ENCODE results near the gene SIAH2.

The SIAH2 gene

DNA sequence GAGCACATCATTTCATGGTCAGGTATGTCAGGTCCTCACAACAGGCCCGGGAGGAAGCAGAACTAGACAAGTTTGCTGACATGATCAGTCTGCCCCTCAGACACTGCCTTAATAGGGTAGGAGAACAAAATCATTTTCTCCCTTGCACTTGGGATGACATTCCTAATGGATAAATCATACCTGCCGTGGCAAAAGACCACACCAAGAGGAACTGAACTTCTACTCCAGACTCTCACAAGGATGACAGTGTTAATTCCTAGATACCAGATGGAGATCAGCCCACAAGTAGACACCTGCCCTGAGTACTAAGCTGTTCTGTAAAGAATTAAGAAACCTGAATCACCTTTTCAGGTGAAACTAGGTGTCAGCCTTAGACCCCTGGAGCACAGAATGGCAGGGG is 19.5 kb downstream of the SIAH2 start:
- no peak overlapping the region for H3K27ac ChIP-seq

DNA sequence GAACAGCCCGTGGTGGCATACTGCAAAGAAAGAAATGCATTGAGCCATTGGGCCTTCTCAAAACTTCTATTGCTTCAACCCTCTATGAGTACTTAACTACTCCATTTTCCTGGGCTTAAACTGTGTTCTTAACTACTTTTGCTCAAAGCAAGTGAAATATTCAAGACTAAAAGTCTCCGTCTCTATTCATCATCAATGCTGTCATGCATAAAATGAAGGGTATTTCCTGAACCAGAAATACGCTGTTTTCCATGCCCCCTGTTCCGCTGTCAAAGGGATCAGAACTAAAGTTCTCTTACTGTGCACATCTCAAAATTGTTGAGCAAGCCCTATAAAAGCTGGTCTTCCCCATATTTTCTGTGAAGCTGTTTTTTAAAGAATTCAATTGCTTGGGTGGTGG is 20.3 kb downstream of the SIAH2 start:
- TF ChIP-seq ZFX (IDR thresholded peaks at IDR 0.05) = no peak
- TF ChIP-seq, protein P1, sequence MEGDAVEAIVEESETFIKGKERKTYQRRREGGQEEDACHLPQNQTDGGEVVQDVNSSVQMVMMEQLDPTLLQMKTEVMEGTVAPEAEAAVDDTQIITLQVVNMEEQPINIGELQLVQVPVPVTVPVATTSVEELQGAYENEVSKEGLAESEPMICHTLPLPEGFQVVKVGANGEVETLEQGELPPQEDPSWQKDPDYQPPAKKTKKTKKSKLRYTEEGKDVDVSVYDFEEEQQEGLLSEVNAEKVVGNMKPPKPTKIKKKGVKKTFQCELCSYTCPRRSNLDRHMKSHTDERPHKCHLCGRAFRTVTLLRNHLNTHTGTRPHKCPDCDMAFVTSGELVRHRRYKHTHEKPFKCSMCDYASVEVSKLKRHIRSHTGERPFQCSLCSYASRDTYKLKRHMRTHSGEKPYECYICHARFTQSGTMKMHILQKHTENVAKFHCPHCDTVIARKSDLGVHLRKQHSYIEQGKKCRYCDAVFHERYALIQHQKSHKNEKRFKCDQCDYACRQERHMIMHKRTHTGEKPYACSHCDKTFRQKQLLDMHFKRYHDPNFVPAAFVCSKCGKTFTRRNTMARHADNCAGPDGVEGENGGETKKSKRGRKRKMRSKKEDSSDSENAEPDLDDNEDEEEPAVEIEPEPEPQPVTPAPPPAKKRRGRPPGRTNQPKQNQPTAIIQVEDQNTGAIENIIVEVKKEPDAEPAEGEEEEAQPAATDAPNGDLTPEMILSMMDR (conservative IDR thresholded peaks at IDR 0.05) = no peak
- H3K27ac ChIP-seq = no peak overlapping the region

More for the DNA sequence above, 19.5 kb downstream of the SIAH2 start:
- TF ChIP-seq, protein P1 (conservative IDR thresholded peaks at IDR 0.05) = no peak
- no peak for TF ChIP-seq ZFX (IDR thresholded peaks at IDR 0.05)

- H3K27ac ChIP-seq = no peak overlapping the region
- TF ChIP-seq, protein P1 (conservative IDR thresholded peaks at IDR 0.05) = no peak
- TF ChIP-seq ZFX (IDR thresholded peaks at IDR 0.05) = no peak
Observed at GRCh38 chr3:150742141-150742523, 20.8 kb downstream of the SIAH2 start.

DNA sequence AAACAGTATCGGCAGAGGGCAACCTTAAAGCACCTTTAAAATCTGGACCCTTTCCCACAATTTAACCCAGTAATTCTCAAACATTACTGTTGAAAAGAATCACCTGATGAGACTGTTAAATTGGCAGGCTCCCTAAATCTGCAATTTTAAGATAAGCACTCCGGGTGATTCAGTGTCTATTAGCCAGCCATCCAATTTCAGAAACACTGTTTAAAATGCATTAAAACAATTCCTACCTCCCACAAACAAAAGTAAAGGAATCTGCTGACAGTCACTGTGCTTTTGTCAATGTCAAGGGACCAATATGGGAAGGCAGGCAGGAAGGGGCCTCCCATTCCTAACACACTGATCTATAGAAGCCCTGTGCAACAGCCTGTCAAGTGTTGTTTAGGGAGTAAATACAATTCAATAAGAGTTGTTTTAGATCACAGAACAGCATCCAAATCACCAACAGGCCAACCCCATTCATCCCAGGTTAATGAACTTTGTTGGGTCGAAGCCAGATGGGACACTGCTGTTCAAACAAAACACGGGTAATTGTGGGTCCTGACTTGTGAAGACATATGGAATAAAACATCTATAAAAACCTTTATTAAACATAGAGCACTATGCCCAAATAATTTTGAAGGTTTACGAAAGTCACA is 21.4 kb downstream of the SIAH2 start:
- no peak for TF ChIP-seq ZFX (IDR thresholded peaks at IDR 0.05)
- TF ChIP-seq, protein P1 (conservative IDR thresholded peaks at IDR 0.05) = no peak
- H3K27ac ChIP-seq = no peak overlapping the region

DNA sequence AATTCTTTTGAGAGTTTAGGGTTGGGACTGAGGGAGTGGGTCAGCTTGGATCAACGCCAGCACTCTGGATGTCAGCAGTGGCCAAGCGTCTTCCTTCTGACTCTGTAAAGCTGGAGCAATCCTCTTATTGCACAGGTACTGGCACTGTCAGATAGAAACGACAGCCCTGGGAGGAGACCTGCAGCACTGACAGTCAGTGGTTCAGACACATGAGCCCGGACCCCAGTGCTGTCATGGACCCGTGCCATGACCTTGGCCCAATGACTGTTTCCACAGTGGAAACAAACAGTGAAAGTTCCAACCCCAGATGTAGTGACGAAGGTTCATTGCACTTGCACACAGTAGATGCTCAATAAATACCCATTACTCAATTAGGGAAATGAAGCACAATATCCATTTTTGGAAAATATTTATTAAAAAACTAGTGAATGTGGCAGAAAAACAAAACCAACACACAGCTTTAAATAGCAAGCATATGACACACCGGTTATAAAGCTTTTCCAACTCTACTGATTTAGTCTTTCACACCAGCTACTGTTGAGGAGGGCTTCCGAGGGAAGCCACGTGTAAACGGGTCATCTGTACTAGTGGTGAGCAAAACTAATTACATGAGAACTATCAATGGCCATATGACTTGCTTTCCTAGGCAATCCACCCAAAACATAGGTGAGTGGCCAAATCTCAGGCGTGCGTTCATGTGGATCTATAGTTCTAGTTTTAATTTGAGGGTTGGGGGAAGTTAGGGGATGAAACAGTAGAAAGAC is 22.1 kb downstream of the SIAH2 start:
- TF ChIP-seq ZFX (IDR thresholded peaks at IDR 0.05) = no peak
- TF ChIP-seq, protein P1 (conservative IDR thresholded peaks at IDR 0.05) = no peak
- no peak overlapping the region for H3K27ac ChIP-seq

DNA sequence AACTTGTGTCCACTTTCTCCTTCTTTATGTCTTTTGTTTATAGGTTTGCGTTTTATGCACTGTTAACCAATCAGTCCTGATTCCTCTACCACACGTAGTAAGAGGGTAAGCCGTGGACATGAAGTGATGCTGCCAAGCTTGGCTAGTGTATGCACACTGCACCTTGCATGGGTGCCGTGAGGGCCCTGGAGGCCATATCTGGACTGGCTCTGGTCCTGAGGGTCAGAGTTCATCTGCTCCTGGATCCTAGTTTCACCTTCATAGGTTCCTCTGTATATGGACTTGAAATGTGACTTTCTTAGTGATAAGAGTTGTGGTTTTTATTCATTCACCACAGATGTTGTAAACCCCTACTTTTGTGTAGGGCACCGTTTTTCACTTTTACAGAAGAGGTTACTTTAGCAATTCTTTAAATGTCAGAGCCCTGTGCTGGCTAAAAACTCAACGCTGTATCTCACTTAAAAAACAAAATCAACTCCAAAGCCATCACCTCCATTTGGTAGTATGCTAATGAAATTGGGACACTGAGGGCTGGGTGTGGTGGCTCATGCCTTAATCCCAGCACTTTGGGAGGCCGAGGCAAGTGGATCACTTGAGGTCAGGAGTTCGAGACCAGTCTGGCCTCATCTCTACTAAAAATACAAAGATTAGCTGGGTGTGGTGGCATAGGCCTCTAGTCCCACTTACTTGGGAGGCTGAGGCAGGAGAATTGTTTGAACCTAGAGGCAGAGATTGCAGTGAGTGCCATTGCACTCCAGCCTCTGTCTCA is 22.9 kb downstream of the SIAH2 start:
- H3K27ac ChIP-seq = no peak overlapping the region
- no peak for TF ChIP-seq ZFX (IDR thresholded peaks at IDR 0.05)
- TF ChIP-seq, protein P1 (conservative IDR thresholded peaks at IDR 0.05) = no peak
